Testis (tissue), 3 donors: ENCODE results near the gene SLC6A2. TPM values are rescaled to one million over a fixed set of nuclear protein-coding genes. Genes with fewer than 3 reads are reported as not detected.
A peak's percentile ranks its signal among the peaks of the same experiment; 100 is the strongest.

Experiments
- DNase-seq: peaks from one replicate; pipeline ENCODE4 v3.0.0-alpha.2; 2019
- H3K27ac ChIP-seq, 2 donors: fragments of 200-600 bp; sonication (generic); one replicate each; pipeline ENCODE4 v1.5.1; 2019
- H3K27me3 ChIP-seq: fragments of 200-600 bp; sonication (generic); one replicate; pipeline ENCODE4 v1.5.1; 2019
- H3K36me3 ChIP-seq: fragments of 200-600 bp; sonication (generic); one replicate; pipeline ENCODE4 v1.5.1; 2017; ENCODE audit warnings: low read depth; ENCODE audit errors: missing control alignments
- H3K4me1 ChIP-seq: fragments of 200-600 bp; sonication (generic); one replicate; pipeline ENCODE4 v1.5.1; 2019
- H3K4me3 ChIP-seq, 2 donors: fragments of 200-600 bp; sonication (generic); one replicate each; pipeline ENCODE4 v1.5.1; 2017 to 2019
- H3K9me3 ChIP-seq: fragments of 200-600 bp; sonication (generic); one replicate; pipeline ENCODE4 v1.5.1; 2017
- POLR2A ChIP-seq: fragments of 450-650 bp; IDR thresholded peaks from one replicate; pipeline ENCODE4 v1.6.1; 2017; ENCODE audit warnings: antibody characterized with exemption, mild to moderate bottlenecking, moderate library complexity
- WGBS, 2 donors: methylation state at CpG; one replicate each; pipeline ENCODE4 v1.1.5; 2018; 5-methylcytosine and 5-hydroxymethylcytosine counted together
- intact Hi-C: fragments of 100-400 bp; cut with DNase I; formaldehyde crosslinking; loops from one replicate; pipeline ENCODE4 v1.15.1; 2023; ENCODE audit warnings: low total_unique reads
- polyA plus RNA-seq: library from polyadenylated mRNA; stranded (reverse); fragments of 350-450 nt; fragmentation: Illumina TruSeq; extraction: RNeasy Lipid Tissue Mini Kit (QIAGEN cat#74804); gene quantifications from one replicate; pipeline ENCODE4 v1.2.3, GENCODE V29; 2014; ENCODE audit warnings: low read depth, low replicate concordance; ENCODE audit not compliant: insufficient read depth
- total RNA-seq, 2 donors: library from RNA; depleted of rRNA; stranded (reverse); fragments of >200 nt; gene quantifications; one replicate each; pipeline ENCODE4 v1.2.3, GENCODE V29; 2016
- TF ChIP-seq, protein P1 (sequence below), 3 experiments: fragments of 450-650 bp in 2 of 3; fragments of 200-600 bp in 1 of 3; sonication (generic) in 1 of 3; IDR thresholded peaks; one replicate each; pipeline ENCODE4 v1.5.1; 2016 to 2019; ENCODE audit warnings: antibody characterized with exemption in 3 of 3, mild to moderate bottlenecking in 2 of 3, moderate library complexity in 1 of 3

The SLC6A2 gene
- total and polyA plus RNA-seq, 3 donors from 2014 or later, result 3.5 to 16.6 (median 5.7) TPM

DNA sequence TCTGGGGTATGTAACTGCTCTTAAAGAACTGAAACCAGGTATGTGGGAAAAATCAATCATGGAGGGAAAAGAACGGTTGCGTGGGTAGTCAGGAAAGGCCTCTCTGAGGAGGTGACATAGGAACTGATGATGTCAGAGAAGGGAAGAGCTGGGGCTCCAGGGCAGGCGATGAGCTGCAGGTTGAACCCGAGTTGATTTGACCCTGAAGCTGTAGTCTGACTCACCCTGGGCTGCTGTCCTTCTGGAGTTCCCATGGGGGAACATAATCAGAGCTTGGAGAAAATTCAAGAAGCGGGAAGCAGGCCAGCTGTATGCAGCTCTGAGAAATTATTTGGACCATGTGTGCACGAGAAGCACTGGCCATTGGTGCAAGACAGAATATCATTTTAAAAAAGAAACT lies 16.7 kb downstream of the SLC6A2 start:
- Histone ChIP-seq H3K4me1 (no peaks in the 10 kb centered on the region), H3K9me3 (no peaks in the 10 kb centered on the region), H3K36me3 (no peaks in the 10 kb centered on the region), H3K27ac (no peak overlapping the region), H3K4me3 (no peak overlapping the region), H3K27me3 (no peaks in the 10 kb centered on the region)
- peak; percentile 56 for DNase-seq
- 15 to 40% methylated on average over 6 of the region's 6 CpGs for WGBS, 2 donors
- intact Hi-C loops, result no loop called here
- TF ChIP-seq, protein P1, sequence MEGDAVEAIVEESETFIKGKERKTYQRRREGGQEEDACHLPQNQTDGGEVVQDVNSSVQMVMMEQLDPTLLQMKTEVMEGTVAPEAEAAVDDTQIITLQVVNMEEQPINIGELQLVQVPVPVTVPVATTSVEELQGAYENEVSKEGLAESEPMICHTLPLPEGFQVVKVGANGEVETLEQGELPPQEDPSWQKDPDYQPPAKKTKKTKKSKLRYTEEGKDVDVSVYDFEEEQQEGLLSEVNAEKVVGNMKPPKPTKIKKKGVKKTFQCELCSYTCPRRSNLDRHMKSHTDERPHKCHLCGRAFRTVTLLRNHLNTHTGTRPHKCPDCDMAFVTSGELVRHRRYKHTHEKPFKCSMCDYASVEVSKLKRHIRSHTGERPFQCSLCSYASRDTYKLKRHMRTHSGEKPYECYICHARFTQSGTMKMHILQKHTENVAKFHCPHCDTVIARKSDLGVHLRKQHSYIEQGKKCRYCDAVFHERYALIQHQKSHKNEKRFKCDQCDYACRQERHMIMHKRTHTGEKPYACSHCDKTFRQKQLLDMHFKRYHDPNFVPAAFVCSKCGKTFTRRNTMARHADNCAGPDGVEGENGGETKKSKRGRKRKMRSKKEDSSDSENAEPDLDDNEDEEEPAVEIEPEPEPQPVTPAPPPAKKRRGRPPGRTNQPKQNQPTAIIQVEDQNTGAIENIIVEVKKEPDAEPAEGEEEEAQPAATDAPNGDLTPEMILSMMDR (IDR thresholded peaks at IDR 0.05), result no peak
- no peak for TF ChIP-seq POLR2A

GRCh38 chr16:55678161-55678821 lies 22.5 kb downstream of the SLC6A2 start:
- H3K4me3 ChIP-seq, result no peak overlapping the region
- WGBS, 2 donors, result 67 to 81% methylated on average over 7 of the region's 7 CpGs
- H3K9me3 ChIP-seq, result no peaks in the 10 kb centered on the region
- no peaks in the 10 kb centered on the region for H3K27me3 ChIP-seq
- no peak overlapping the region for H3K27ac ChIP-seq
- no peaks in the 10 kb centered on the region for H3K36me3 ChIP-seq
- TF ChIP-seq POLR2A, result no peak
- TF ChIP-seq, protein P1 (IDR thresholded peaks at IDR 0.05), result no peak
- no peaks in the 10 kb centered on the region for H3K4me1 ChIP-seq
- intact Hi-C loops, result no loop called here
- DNase-seq, result peak; percentile 76

- no peaks in the 10 kb centered on the region for H3K27me3 ChIP-seq
- TF ChIP-seq POLR2A, result no peak
- TF ChIP-seq, protein P1 (IDR thresholded peaks at IDR 0.05), result no peak
These were observed 26.3 kb downstream of the SLC6A2 start for GRCh38 chr16:55682086-55682485.

GRCh38 chr16:55685973-55686372 lies 30.2 kb downstream of the SLC6A2 start:
- intact Hi-C loops, result no loop called here
- TF ChIP-seq, protein P1 (IDR thresholded peaks at IDR 0.05), result no peak
- TF ChIP-seq POLR2A, result no peak

More at GRCh38 chr16:55682086-55682485, 26.3 kb downstream of the SLC6A2 start:
- 96 to 99% methylated on average over 7 of the region's 7 CpGs for WGBS, 2 donors
- intact Hi-C loops, result no loop called here
- DNase-seq, result no peak
- no peaks in the 10 kb centered on the region for H3K36me3 ChIP-seq
- H3K9me3 ChIP-seq, result no peaks in the 10 kb centered on the region
- no peaks in the 10 kb centered on the region for H3K4me1 ChIP-seq
- no peak overlapping the region for H3K4me3 ChIP-seq
- H3K27ac ChIP-seq, result no peak overlapping the region

DNA sequence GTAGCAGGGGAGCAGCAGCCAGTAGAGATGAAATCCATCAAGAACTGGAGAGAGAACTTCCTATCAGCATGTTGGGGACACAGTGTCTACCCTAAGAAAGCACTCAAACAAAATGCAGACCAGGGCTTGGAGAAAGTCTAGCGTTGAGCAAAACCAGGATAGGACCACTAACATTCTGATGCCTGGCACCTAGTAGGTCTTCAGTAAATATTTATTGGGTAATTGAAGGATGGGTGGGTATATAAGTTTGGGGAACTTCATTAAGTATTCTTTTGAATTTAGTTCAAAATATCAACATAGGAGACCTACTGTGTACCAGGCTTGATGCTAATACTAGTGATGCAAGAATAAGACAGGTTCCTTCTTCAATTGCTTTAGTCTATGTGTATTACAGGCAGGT lies 30.9 kb downstream of the SLC6A2 start:
- Histone ChIP-seq H3K36me3 (no peaks in the 10 kb centered on the region), H3K27ac (no peak overlapping the region), H3K4me3 (no peak overlapping the region), H3K9me3 (no peaks in the 10 kb centered on the region), H3K4me1 (no peaks in the 10 kb centered on the region), H3K27me3 (no peaks in the 10 kb centered on the region)
- WGBS, 2 donors, result 92 to 97% methylated on average over 1 of the region's 1 CpG
- TF ChIP-seq, protein P1 (IDR thresholded peaks at IDR 0.05), result no peak
- TF ChIP-seq POLR2A, result no peak
- no peak for DNase-seq
- intact Hi-C loops, result no loop called here

More at GRCh38 chr16:55685973-55686372, 30.2 kb downstream of the SLC6A2 start:
- H3K27me3 ChIP-seq, result no peaks in the 10 kb centered on the region
- no peaks in the 10 kb centered on the region for H3K4me1 ChIP-seq
- no peak for DNase-seq
- H3K9me3 ChIP-seq, result no peaks in the 10 kb centered on the region
- H3K27ac ChIP-seq, result no peak overlapping the region
- no peaks in the 10 kb centered on the region for H3K36me3 ChIP-seq
- 100% methylated on average over 1 of the region's 1 CpG for WGBS, 2 donors
- H3K4me3 ChIP-seq, result no peak overlapping the region
